ENCODE measurements around the gene KIF18B. TPM values are rescaled to one million over a fixed set of nuclear protein-coding genes. Genes with fewer than 3 reads are reported as not detected.

The KIF18B gene
- total and polyA plus RNA-seq, 2 of the 8 experiments (the other 6 are each of a cell fraction or from before 2014, with no cell fraction given), result 39.0 to 59.4 TPM

DNA sequence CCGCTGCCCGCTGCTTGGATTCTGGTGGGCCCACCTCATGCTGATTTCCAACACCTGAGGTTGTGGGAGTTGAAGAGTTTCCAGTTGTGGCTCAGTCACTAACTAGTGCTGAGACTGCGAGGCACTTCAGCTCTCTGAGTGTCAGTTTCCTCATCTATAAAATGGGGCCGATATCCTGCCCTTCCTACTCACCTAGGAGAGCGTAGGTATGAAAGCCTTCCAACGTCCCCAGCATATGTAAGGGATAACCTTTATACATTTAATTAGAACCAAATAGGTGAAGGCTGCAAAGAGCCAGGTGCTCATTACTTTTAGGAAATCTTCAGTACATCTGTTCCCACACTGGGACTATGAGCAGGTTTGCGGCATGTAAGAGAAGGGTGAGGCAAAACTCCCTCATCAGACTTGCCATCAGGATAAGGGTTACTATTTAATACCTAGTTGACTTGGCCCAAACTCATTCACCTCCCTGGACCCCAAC, 782 bp upstream of the KIF18B start:
- Histone ChIP-seq H4K5ac (ENCODE audit: insufficient read length, low read depth, low read length) (no peak overlapping the region), H3K4me3 (ENCODE audit: extremely low read depth in 1 of 4, insufficient read depth in 2 of 4, low read depth in 3 of 4, low read length in 4 of 4) (peak overlapping the region; percentile 82 to 100 (median 98); a peak in 7 of 8 replicates), H2AK5ac (ENCODE audit: low read depth, low read length) (no peak overlapping the region), H3K18ac (ENCODE audit: extremely low read depth, low read length) (no peak overlapping the region), H2AFZ (ENCODE audit: low read length) (no peak overlapping the region), H2BK15ac (ENCODE audit: low read length) (no peak overlapping the region), H3K9ac (replicated peaks in 1 of 4; ENCODE audit: extremely low read depth in 1 of 4, low read depth in 3 of 4, low read length in 3 of 4) (no peak overlapping the region), H4K8ac (ENCODE audit: extremely low read depth, insufficient read depth, low read length) (no peak overlapping the region), H3K27ac (ENCODE audit: low read depth, low read length) (no peak overlapping the region), H3K23ac (ENCODE audit: insufficient read length) (no peak overlapping the region), H4K20me1 (replicated peaks in 1 of 2; ENCODE audit: control insufficient read depth in 1 of 2, insufficient read depth in 2 of 2, low read length in 2 of 2) (peaks cover 0 to 2% of the 10 kb centered on the region in 2 experiments), H3K4ac (replicated peaks; ENCODE audit: insufficient read length, low read depth, low read length) (no peak overlapping the region), H2BK20ac (ENCODE audit: low read length) (no peak overlapping the region), H4K91ac (replicated peaks; ENCODE audit: insufficient read length, low read length) (no peak overlapping the region), H3K79me1 (ENCODE audit: low read depth, low read length) (peaks cover 3% of the 10 kb centered on the region), H3K14ac (ENCODE audit: insufficient read length) (no peak overlapping the region), H3K9me3 (ENCODE audit: insufficient read depth in 2 of 2, low read depth in 1 of 2, low read length in 1 of 2) (no peaks in the 10 kb centered on the region), H3K56ac (replicated peaks; ENCODE audit: insufficient read length, low read depth, low read length) (no peak overlapping the region), H3K23me2 (ENCODE audit: low read depth, low read length) (peaks cover 5% of the 10 kb centered on the region; the same call in 1 of the 2 replicates), H3K4me2 (ENCODE audit: insufficient read depth in 1 of 2, low read depth in 2 of 2, low read length in 2 of 2) (peak overlapping the region; percentile 82 to 97), H3K27me3 (replicated peaks in 1 of 4; ENCODE audit: control insufficient read depth in 3 of 4, extremely low read depth in 1 of 4, insufficient read depth in 3 of 4, low read length in 3 of 4) (peaks cover 0 to 4% (median 0%) of the 10 kb centered on the region in 4 experiments; a peak in 1 of 7 replicates), H3K36me3 (ENCODE audit: control insufficient read depth in 2 of 4, insufficient read depth in 4 of 4, low read length in 3 of 4) (peaks cover 0 to 8% (median 3%) of the 10 kb centered on the region in 4 experiments; a peak in 2 of 8 replicates), H2BK120ac (replicated peaks; ENCODE audit: low read depth, low read length) (no peak overlapping the region), H3K79me2 (ENCODE audit: control insufficient read depth in 1 of 2, insufficient read depth in 2 of 2, low read length in 2 of 2) (peaks cover 3 to 39% of the 10 kb centered on the region in 2 experiments; a peak in 3 of 4 replicates), H3K4me1 (replicated peaks in 1 of 4; ENCODE audit: control insufficient read depth in 3 of 4, insufficient read depth in 4 of 4, low read length in 3 of 4) (no peaks in the 10 kb centered on the region; a peak in 1 of 7 replicates), H2BK12ac (ENCODE audit: low read depth, low read length) (no peak overlapping the region), H2BK5ac (ENCODE audit: low read depth, low read length) (no peak overlapping the region)
- CTCF ChIA-PET (ENCODE audit: partially characterized antibody), result interaction anchor here (1.2 to 2.0 kb wide), 3 partner anchors 12 to 73 kb away, joined by 4 read pairs; no protein-coding TSS in a partner anchor
- FAIRE-seq, result no peak
- POLR2A ChIA-PET (ENCODE audit: partially characterized antibody), result no interaction called here
- TF ChIP-seq SIX5 (IDR thresholded peaks at IDR 0.05; ENCODE audit: low read depth, low read length) (no peak), CBX8 (IDR thresholded peaks at IDR 0.05; ENCODE audit: borderline replicate concordance, low read depth, low read length) (no peak), TEAD4 (IDR thresholded peaks at IDR 0.05; ENCODE audit: low read depth, low read length) (no peak), RBBP5 (IDR thresholded peaks at IDR 0.05; ENCODE audit: borderline replicate concordance, low read depth, low read length) (no peak), ASH2L (IDR thresholded peaks at IDR 0.05; ENCODE audit: low read length) (no peak), HDAC6 (IDR thresholded peaks at IDR 0.05; ENCODE audit: low read depth, low read length) (no peak), RFX5 (IDR thresholded peaks at IDR 0.05; ENCODE audit: borderline replicate concordance, low read depth, low read length) (no peak), ZNF274 (IDR thresholded peaks at IDR 0.05; ENCODE audit: borderline replicate concordance, extremely low read depth, low read length) (no peak), SRF (IDR thresholded peaks at IDR 0.05; ENCODE audit: low read depth, low read length) (no peak), SP1 (IDR thresholded peaks at IDR 0.05; ENCODE audit: low read depth, low read length) (no peak), RXRA (IDR thresholded peaks at IDR 0.05; ENCODE audit: insufficient read depth, low read depth, low read length) (no peak)
- DNase-seq (ENCODE audit: low read depth in 1 of 2, low spot score in 2 of 2), result no peak
- WGBS, 2 experiments (ENCODE audit: extremely low coverage in 1 of 2, insufficient coverage in 1 of 2, insufficient read length in 1 of 2, insufficient replicate concordance in 2 of 2, low coverage in 1 of 2, low lambda C conversion rate in 2 of 2, missing lambda C conversion rate in 1 of 2), result 71% methylated on average over 7 of the region's 7 CpGs; no CpG with 5 or more reads in 1 of the 2 experiments
